Heart left ventricle (tissue), 13 donors: ENCODE results near the gene NR3C2.

Experiments
- CTCF ChIP-seq, 12 donors: fragments of 200-600 bp; sonication (generic) in 4 of 12; IDR thresholded peaks; one replicate each; pipeline versions ENCODE4 v1.5.0 to v1.8.0; 2018 to 2022; ENCODE audit warnings: antibody characterized with exemption in 12 of 12, mild to moderate bottlenecking in 5 of 12
- POLR2A ChIP-seq, 2 donors: fragments of 450-650 bp; IDR thresholded peaks; one replicate each; pipeline ENCODE4 v1.6.1; 2017; ENCODE audit warnings: antibody characterized with exemption in 2 of 2, mild to moderate bottlenecking in 2 of 2, moderate library complexity in 2 of 2
- donor health status: ischemic (EF 13 %, LVEDD 7.1; RV severe dilation, severe dysfunction).
- donor health status: DM: no; HTN: yes; CAD: no.
- donor health status: DM: no; HTN: no; CAD: no.
- donor health status: ischemic (EF 25% LVEDD 6.9; RV normal size, moderate dysfunction).
- donor health status: ischemic (EF 25% LVEDD 5.7; RV mildly dilated, moderate dysfunction).
- donor health status: ischemic (EF 35%, LVEDD 5.7; RV mildly dilated, moderate dysfunction).
- donor health status: nonischemic (EF 11% LVEDD 7.7; RV severe dilation, severe dysfunction).
- donor health status: DM: yes; HTN: yes; CAD: no.
- donor health status: PGD.
- donor health status: ischemic (EF 29% LVEDD 5.4; RV normal size, mild dysfunction).
- donor health status: nonischemic (EF 23%, LVEDD 6.1; RV moderate dilation, normal function).

DNA sequence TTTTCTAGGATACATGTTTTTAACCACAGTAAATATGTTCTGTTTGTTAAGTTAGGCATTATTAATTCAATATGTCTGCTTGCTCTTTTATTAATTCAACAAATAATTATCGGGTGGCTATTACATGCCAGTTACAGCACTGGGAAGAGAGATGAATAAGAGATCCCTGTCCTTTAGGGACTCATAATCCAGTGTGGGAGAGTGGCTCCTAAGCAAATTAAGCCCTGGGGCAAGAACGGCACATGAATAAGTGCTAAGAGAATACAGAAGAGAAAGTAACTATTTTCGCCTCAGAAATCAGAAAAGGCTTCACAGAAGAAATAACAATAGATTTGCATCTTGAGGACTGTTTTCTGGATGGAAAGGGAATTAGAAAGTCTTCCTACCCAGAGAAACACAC, 236.7 kb downstream of the NR3C2 start:
- no peak for TF ChIP-seq CTCF (IDR thresholded peaks at IDR 0.05)
- TF ChIP-seq POLR2A (IDR thresholded peaks at IDR 0.05), result no peak
